GM12878 (cell line): ENCODE measurements around the gene SEC62. TPM values are rescaled to one million over a fixed set of nuclear protein-coding genes. Genes with fewer than 3 reads are reported as not detected.

Source experiments
- ATAC-seq: fragments of 200-7000 bp; cut with Tn5 transposase; 3 replicates; pipeline ENCODE4 v1.9.1; 2020; ENCODE audit warnings: mild to moderate bottlenecking, moderate library complexity
- BruUV-seq: library from RNA; stranded (reverse); fragments of 400-500 nt; replicated peaks from 2 replicates; lab custom pipeline; 2021; lab: Mats Ljungman, UMichigan
- CTCF ChIA-PET: fragments of 300-600 bp; sonication (Branson Sonifier 250); formaldehyde crosslinking; extraction: SDS; loops from one replicate; lab custom pipeline; 2021; ENCODE audit warnings: inconsistent platforms; lab: Yijun Ruan, JAX
- POLR2A ChIA-PET: fragments of 350-600 bp; formaldehyde crosslinking; extraction: SDS; loops from one replicate; lab custom pipeline; 2021; ENCODE audit warnings: inconsistent platforms; lab: Charles Lee
- RAD21 ChIA-PET: fragments of 300-600 bp; sonication (Branson Sonifier 250); formaldehyde crosslinking; loops from one replicate; lab custom pipeline; 2023; ENCODE audit warnings: antibody characterized with exemption; ENCODE audit not compliant: unreplicated experiment; lab: Charles Lee
- SMC1A ChIA-PET: fragments of 300-600 bp; sonication (Branson Sonifier 250); formaldehyde crosslinking; loops from one replicate; lab custom pipeline; 2023; ENCODE audit not compliant: unreplicated experiment, uncharacterized antibody; lab: Charles Lee
- DNase-seq: peaks from one replicate; pipeline ENCODE4 v3.0.0-alpha.2; 2011; ENCODE audit warnings: low read depth, low spot score
- FAIRE-seq: peaks from 3 replicates; lab custom pipeline; 2011; peaks lifted over from hg19 to GRCh38; lab: Jason Lieb, UNC
- H2AFZ ChIP-seq: 2 replicates; pipeline ENCODE4 v1.6.0; 2011; ENCODE audit warnings: low read depth, low read length, control low read depth; ENCODE audit not compliant: control insufficient read depth
- H3K27ac ChIP-seq: 2 replicates; pipeline ENCODE4 v1.5.1; 2011; ENCODE audit warnings: control low read depth; ENCODE audit not compliant: control insufficient read depth, insufficient read depth
- H3K27me3 ChIP-seq, 2 experiments: replicated peaks in 1 of 2; 2 replicates each; pipeline versions ENCODE4 v1.6.0 to v1.6.1; 2011; ENCODE audit warnings: low read length in 1 of 2; ENCODE audit not compliant: control insufficient read depth in 2 of 2, insufficient read depth in 2 of 2
- H3K36me3 ChIP-seq, 2 experiments: 2 replicates each; pipeline ENCODE4 v1.5.1; 2011; ENCODE audit warnings: low read length in 1 of 2; ENCODE audit not compliant: control insufficient read depth in 2 of 2, insufficient read depth in 2 of 2
- H3K4me1 ChIP-seq: 2 replicates; pipeline ENCODE4 v1.6.1; 2011; ENCODE audit warnings: mild to moderate bottlenecking, low read length, moderate library complexity, mixed read lengths; ENCODE audit not compliant: control insufficient read depth, insufficient read depth
- H3K4me2 ChIP-seq: 2 replicates; pipeline ENCODE4 v1.6.0; 2011; ENCODE audit warnings: control low read depth; ENCODE audit not compliant: control insufficient read depth, insufficient read depth
- H3K4me3 ChIP-seq: fragments of 200-600 bp; sonication (generic); 2 replicates; pipeline ENCODE4 v1.5.1; 2016
- H3K79me2 ChIP-seq: 2 replicates; pipeline ENCODE4 v1.6.0; 2011; ENCODE audit warnings: low read length; ENCODE audit not compliant: control insufficient read depth, insufficient read depth
- H3K9ac ChIP-seq: 2 replicates; pipeline ENCODE4 v1.8.0; 2011; ENCODE audit warnings: low read length, control low read depth, mixed read lengths; ENCODE audit not compliant: control insufficient read depth, insufficient read depth
- H3K9me3 ChIP-seq: replicated peaks from 3 replicates; pipeline ENCODE4 v1.5.1; 2011; ENCODE audit warnings: mild to moderate bottlenecking, low read length; ENCODE audit not compliant: control insufficient read depth, insufficient read depth
- H4K20me1 ChIP-seq: 2 replicates; pipeline ENCODE4 v1.6.0; 2011; ENCODE audit not compliant: control insufficient read depth, insufficient read depth
- ATF7 ChIP-seq: fragments of 450-650 bp; IDR thresholded peaks from 2 replicates; pipeline ENCODE4 v1.6.1; 2016; ENCODE audit warnings: low read depth, mild to moderate bottlenecking
- CEBPB ChIP-seq, 2 experiments: fragments of 150-350 bp in 1 of 2; IDR thresholded peaks; 2 replicates each; pipeline ENCODE4 v1.6.1; 2012 to 2014; ENCODE audit warnings: low read depth in 2 of 2, low read length in 2 of 2, borderline replicate concordance in 1 of 2, inconsistent platforms in 1 of 2
- ESRRA ChIP-seq: IDR thresholded peaks from 2 replicates; pipeline ENCODE4 v1.6.1; 2012; ENCODE audit warnings: mild to moderate bottlenecking, low read length, improper control_type of control experiment
- JUNB ChIP-seq: IDR thresholded peaks from 2 replicates; pipeline ENCODE4 v1.6.1; 2016; ENCODE audit warnings: antibody characterized with exemption, mild to moderate bottlenecking
- SIX5 ChIP-seq: IDR thresholded peaks from 2 replicates; pipeline ENCODE4 v1.6.1; 2011; ENCODE audit warnings: mild to moderate bottlenecking, low read depth, low read length, moderate library complexity; ENCODE audit not compliant: severe bottlenecking
- SP1 ChIP-seq: IDR thresholded peaks from one replicate; pipeline ENCODE4 v1.6.1; 2011; ENCODE audit warnings: low read depth, low read length
- TBL1XR1 ChIP-seq: IDR thresholded peaks from 2 replicates; pipeline ENCODE4 v1.6.1; 2012; ENCODE audit warnings: low read depth, low read length, improper control_type of control experiment
- WGBS: methylation state at CpG from one replicate; pipeline ENCODE4 v1.1.6; 2016; ENCODE audit warnings: low lambda C conversion rate; ENCODE audit not compliant: insufficient replicate concordance, insufficient coverage; ENCODE audit errors: missing lambda C conversion rate; 5-methylcytosine and 5-hydroxymethylcytosine counted together
- in situ Hi-C: fragments of 300-500 bp; cut with MboI; formaldehyde crosslinking; loops from 9 replicates; pipeline ENCODE4 v1.14.3; 2018; ENCODE audit warnings: mixed read lengths
- intact Hi-C: fragments of 100-400 bp; cut with micrococcal nuclease; formaldehyde crosslinking; loops from one replicate; pipeline ENCODE4 v1.14.2; 2022; ENCODE audit not compliant: unreplicated experiment
- polyA plus RNA-seq, 11 experiments: library from polyadenylated mRNA; depleted of rRNA in 4 of 11; unstranded in 6 of 11; stranded (reverse) in 5 of 11; fragments of >200 nt; fragmentation: Nextera tagmentation in 4 of 11; fragmentation: Illumina TruSeq in 1 of 11; extraction: Ambion mirVana in 4 of 11; extraction: Trizol in 1 of 11; gene quantifications; 1 replicate in 1 of 11; 2 replicates in 10 of 11; pipeline versions ENCODE4 v1.2.1 to v1.2.3, GENCODE V29; 2011 to 2016; ENCODE audit warnings: inconsistent platforms in 2 of 11, missing spikeins in 2 of 11, low read depth in 1 of 11
- total RNA-seq, 4 experiments: library from RNA; depleted of rRNA in 3 of 4; stranded (reverse); fragments of >200 nt in 3 of 4; fragmentation: Illumina TruSeq in 1 of 4; extraction: Trizol in 1 of 4; gene quantifications; 2 replicates each; pipeline versions ENCODE4 v1.2.1 to v1.2.3, GENCODE V29; 2013 to 2021
- TF ChIP-seq, protein P1 (sequence below): IDR thresholded peaks from 2 replicates; pipeline ENCODE4 v1.6.1; 2012; ENCODE audit warnings: low read length, inconsistent platforms
- TF ChIP-seq, protein P2 (sequence below): fragments of 150-350 bp; IDR thresholded peaks from 2 replicates; pipeline ENCODE4 v1.6.1; 2016; ENCODE audit warnings: low read depth, low read length

Gene SEC62
- total and polyA plus RNA-seq, 10 of the 15 experiments (the other 5 are each of a cell fraction or from before 2014, with no cell fraction given), result 25.6 to 270 (median 94.8) TPM

DNA sequence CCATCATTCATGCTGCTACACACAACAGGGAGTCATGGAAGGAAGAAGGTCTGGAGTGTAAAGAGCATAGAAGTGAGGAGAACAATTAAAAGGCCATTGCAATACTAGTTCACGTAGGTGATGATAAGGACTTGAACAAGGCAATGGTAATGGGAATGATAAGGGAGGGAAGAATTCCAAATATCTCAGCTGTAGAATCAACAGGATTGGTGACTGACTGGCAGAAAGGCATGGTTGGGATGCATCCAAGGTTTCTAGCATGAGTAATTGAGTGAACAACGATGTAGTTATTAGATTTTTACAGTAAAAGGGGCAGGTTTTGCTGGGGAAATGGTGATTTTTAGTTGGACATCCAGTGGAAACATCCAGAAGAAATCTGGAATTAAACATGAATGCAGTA is 2.4 kb upstream of the SEC62 start:
- no TSS peak for BruUV-seq
- no peaks in the 10 kb centered on the region; the same call in 1 of the 2 replicates for H4K20me1 ChIP-seq
- peaks cover 39% of the 10 kb centered on the region for H3K79me2 ChIP-seq
- no peak overlapping the region for H3K4me3 ChIP-seq
- DNase-seq (no peak), ATAC-seq (no peak), FAIRE-seq (no peak)
- CTCF ChIA-PET, result interaction anchor here (0.7 to 4.3 kb wide), 3 partner anchors 11 to 101 kb away, joined by 3 to 22 read pairs (median 3); no protein-coding TSS in a partner anchor
- H2AFZ ChIP-seq, result no peak overlapping the region
- in situ Hi-C loops, result no loop called here
- no peaks in the 10 kb centered on the region for H3K36me3 ChIP-seq
- POLR2A ChIA-PET, result interaction anchor here (5.1 to 5.8 kb wide), 2 partner anchors 9 to 15 kb away, joined by 34 to 37 read pairs; no protein-coding TSS in a partner anchor
- no peaks in the 10 kb centered on the region; the same call in 2 of the 3 replicates for H3K9me3 ChIP-seq
- RAD21 ChIA-PET, result interaction anchor here (5.8 to 8.3 kb wide), 2 partner anchors 19 to 33 kb away, joined by 48 to 123 read pairs; no protein-coding TSS in a partner anchor
- no peak overlapping the region for H3K9ac ChIP-seq
- H3K27me3 ChIP-seq, result no peaks in the 10 kb centered on the region
- H3K4me1 ChIP-seq, result peaks cover 4% of the 10 kb centered on the region; the same call in 1 of the 2 replicates
- no peak overlapping the region for H3K4me2 ChIP-seq
- 93% methylated on average over 2 of the region's 2 CpGs for WGBS
- TF ChIP-seq JUNB, result no peak
- no peak for TF ChIP-seq SP1
- TF ChIP-seq, protein P1, sequence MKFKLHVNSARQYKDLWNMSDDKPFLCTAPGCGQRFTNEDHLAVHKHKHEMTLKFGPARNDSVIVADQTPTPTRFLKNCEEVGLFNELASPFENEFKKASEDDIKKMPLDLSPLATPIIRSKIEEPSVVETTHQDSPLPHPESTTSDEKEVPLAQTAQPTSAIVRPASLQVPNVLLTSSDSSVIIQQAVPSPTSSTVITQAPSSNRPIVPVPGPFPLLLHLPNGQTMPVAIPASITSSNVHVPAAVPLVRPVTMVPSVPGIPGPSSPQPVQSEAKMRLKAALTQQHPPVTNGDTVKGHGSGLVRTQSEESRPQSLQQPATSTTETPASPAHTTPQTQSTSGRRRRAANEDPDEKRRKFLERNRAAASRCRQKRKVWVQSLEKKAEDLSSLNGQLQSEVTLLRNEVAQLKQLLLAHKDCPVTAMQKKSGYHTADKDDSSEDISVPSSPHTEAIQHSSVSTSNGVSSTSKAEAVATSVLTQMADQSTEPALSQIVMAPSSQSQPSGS, result no peak
- no peak for TF ChIP-seq CEBPB (IDR thresholded peaks at IDR 0.05; ENCODE audit: borderline replicate concordance in 1 of 2, low read depth in 2 of 2, low read length in 2 of 2)
- TF ChIP-seq TBL1XR1, result no peak
- no peak for TF ChIP-seq ATF7
- no peak for TF ChIP-seq SIX5
- TF ChIP-seq, protein P2, sequence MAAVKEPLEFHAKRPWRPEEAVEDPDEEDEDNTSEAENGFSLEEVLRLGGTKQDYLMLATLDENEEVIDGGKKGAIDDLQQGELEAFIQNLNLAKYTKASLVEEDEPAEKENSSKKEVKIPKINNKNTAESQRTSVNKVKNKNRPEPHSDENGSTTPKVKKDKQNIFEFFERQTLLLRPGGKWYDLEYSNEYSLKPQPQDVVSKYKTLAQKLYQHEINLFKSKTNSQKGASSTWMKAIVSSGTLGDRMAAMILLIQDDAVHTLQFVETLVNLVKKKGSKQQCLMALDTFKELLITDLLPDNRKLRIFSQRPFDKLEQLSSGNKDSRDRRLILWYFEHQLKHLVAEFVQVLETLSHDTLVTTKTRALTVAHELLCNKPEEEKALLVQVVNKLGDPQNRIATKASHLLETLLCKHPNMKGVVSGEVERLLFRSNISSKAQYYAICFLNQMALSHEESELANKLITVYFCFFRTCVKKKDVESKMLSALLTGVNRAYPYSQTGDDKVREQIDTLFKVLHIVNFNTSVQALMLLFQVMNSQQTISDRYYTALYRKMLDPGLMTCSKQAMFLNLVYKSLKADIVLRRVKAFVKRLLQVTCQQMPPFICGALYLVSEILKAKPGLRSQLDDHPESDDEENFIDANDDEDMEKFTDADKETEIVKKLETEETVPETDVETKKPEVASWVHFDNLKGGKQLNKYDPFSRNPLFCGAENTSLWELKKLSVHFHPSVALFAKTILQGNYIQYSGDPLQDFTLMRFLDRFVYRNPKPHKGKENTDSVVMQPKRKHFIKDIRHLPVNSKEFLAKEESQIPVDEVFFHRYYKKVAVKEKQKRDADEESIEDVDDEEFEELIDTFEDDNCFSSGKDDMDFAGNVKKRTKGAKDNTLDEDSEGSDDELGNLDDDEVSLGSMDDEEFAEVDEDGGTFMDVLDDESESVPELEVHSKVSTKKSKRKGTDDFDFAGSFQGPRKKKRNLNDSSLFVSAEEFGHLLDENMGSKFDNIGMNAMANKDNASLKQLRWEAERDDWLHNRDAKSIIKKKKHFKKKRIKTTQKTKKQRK, result no peak
- no peak for TF ChIP-seq ESRRA
- TF ChIP-seq, all 136 proteins: peak for 0
- intact Hi-C loops, result no loop called here
- no peak overlapping the region for H3K27ac ChIP-seq
- SMC1A ChIA-PET, result interaction anchor here (1.2 to 9.1 kb wide), 4 partner anchors 10 to 33 kb away, joined by 3 to 174 read pairs (median 63); no protein-coding TSS in a partner anchor
